Measurements from ENCODE around the gene CABP7.

The CABP7 gene

DNA sequence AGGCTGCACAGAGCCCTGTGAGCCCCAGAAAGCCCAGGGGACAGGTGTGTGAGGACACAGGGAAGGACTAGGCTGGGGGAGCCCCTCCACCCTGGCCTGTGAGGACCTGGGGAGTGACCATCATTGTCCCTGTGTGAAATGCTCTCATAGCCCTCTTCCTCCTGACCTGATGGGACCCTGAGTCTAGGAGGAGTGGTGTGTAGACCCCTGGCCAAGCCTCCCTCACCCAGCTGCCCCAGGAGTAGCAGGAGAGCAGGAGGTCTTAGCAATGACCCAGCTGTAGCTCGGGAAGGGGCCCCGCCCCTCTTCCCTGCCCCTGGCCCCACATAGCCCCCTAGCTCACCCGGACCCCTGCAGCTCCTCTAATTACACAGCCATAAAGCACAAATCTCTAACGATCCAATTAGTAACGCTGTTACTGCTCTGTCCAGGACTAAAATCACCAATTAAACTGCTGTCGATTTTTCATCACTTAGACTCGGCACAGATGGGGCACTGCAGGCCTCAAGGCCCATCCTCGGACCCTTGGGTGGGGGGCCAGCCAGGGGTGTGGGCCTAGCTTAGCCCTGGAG is 6.6 kb upstream of the CABP7 start:
- Histone ChIP-seq H3K36me3 (ENCODE audit: insufficient read depth, low read length) (no peaks in the 10 kb centered on the region), H3K27me3 (ENCODE audit: insufficient read depth, low read length, poor library complexity) (no peaks in the 10 kb centered on the region), H3K4me1 (ENCODE audit: insufficient read depth, low read length) (no peaks in the 10 kb centered on the region), H3K4me3 (ENCODE audit: low read depth in 1 of 2, low read length in 2 of 2) (no peak overlapping the region), H3K9ac (ENCODE audit: low read depth, low read length) (no peak overlapping the region), H4K20me1 (ENCODE audit: insufficient read depth, low read length) (peaks cover 15% of the 10 kb centered on the region), H2AFZ (ENCODE audit: low read depth, low read length) (no peak overlapping the region), H3K4me2 (ENCODE audit: insufficient read depth, low read length) (no peak overlapping the region), H3K79me2 (ENCODE audit: insufficient read depth, low read length) (no peaks in the 10 kb centered on the region), H3K9me3 (ENCODE audit: insufficient read depth, low read length, severe bottlenecking) (no peaks in the 10 kb centered on the region), H3K27ac (ENCODE audit: low read length) (no peak overlapping the region)
- ATAC-seq (ENCODE audit: insufficient read depth, low read depth): no peak
- no peak for TF ChIP-seq EZH2 (IDR thresholded peaks at IDR 0.05; ENCODE audit: borderline replicate concordance, low read depth, low read length, severe bottlenecking)
- TF ChIP-seq, protein P1, sequence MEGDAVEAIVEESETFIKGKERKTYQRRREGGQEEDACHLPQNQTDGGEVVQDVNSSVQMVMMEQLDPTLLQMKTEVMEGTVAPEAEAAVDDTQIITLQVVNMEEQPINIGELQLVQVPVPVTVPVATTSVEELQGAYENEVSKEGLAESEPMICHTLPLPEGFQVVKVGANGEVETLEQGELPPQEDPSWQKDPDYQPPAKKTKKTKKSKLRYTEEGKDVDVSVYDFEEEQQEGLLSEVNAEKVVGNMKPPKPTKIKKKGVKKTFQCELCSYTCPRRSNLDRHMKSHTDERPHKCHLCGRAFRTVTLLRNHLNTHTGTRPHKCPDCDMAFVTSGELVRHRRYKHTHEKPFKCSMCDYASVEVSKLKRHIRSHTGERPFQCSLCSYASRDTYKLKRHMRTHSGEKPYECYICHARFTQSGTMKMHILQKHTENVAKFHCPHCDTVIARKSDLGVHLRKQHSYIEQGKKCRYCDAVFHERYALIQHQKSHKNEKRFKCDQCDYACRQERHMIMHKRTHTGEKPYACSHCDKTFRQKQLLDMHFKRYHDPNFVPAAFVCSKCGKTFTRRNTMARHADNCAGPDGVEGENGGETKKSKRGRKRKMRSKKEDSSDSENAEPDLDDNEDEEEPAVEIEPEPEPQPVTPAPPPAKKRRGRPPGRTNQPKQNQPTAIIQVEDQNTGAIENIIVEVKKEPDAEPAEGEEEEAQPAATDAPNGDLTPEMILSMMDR (IDR thresholded peaks at IDR 0.05; ENCODE audit: borderline replicate concordance, extremely low read depth, low read length, poor library complexity, severe bottlenecking): no peak
- DNase-seq: no peak

DNA sequence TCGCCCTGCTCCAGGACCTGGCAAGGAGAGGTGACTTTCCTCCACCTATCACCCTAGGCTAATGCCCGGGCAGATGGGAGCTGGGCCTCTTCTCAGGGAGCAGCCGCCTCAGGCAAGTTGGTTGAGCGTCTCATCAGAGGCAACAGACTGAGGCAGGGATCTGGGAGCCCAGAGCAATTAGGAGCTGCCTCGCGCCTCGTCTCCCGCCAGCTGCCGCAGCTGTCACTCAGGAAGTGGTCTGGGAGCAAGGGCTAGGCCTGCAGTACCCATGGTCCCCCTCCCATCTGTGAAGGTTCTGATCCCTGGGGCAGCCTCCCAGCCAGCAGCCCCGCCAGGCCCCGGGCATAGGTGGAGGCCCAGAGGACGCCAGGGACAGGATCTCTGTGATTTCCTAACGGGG is 4.6 kb upstream of the CABP7 start:
- Histone ChIP-seq H3K27ac (ENCODE audit: low read length) (no peak overlapping the region), H3K9ac (ENCODE audit: low read depth, low read length) (no peak overlapping the region), H3K36me3 (ENCODE audit: insufficient read depth, low read length) (no peaks in the 10 kb centered on the region), H3K27me3 (ENCODE audit: insufficient read depth, low read length, poor library complexity) (no peaks in the 10 kb centered on the region), H4K20me1 (ENCODE audit: insufficient read depth, low read length) (peaks cover 15% of the 10 kb centered on the region), H3K4me1 (ENCODE audit: insufficient read depth, low read length) (no peaks in the 10 kb centered on the region), H3K79me2 (ENCODE audit: insufficient read depth, low read length) (no peaks in the 10 kb centered on the region), H3K4me3 (ENCODE audit: low read depth in 1 of 2, low read length in 2 of 2) (no peak overlapping the region), H3K9me3 (ENCODE audit: insufficient read depth, low read length, severe bottlenecking) (no peaks in the 10 kb centered on the region), H2AFZ (ENCODE audit: low read depth, low read length) (no peak overlapping the region), H3K4me2 (ENCODE audit: insufficient read depth, low read length) (no peak overlapping the region)
- ATAC-seq (ENCODE audit: insufficient read depth, low read depth) (no peak), DNase-seq (no peak)
- TF ChIP-seq, protein P1 (IDR thresholded peaks at IDR 0.05; ENCODE audit: borderline replicate concordance, extremely low read depth, low read length, poor library complexity, severe bottlenecking): no peak
- no peak for TF ChIP-seq EZH2 (IDR thresholded peaks at IDR 0.05; ENCODE audit: borderline replicate concordance, low read depth, low read length, severe bottlenecking)

DNA sequence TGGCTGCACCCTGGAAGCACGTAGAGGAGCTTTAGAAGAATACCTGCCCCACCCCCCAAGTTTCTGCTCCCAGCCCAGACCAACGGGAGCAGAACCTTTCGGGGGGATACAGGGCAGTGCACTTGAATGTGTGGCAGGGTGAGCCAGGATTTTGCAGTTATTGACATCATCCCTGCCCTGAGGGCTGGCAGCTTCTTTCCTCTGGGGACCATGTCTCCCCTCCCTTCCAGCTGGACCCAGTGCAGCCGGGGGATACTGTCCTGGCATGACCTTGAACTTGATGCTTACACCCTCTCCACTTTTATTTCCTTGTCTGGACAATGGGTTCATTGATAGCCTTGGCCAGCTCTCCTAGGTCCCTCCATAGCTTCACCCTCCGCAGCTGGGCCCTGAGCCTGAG is 4.1 kb upstream of the CABP7 start:
- Histone ChIP-seq H3K9me3 (ENCODE audit: insufficient read depth, low read length, severe bottlenecking) (no peaks in the 10 kb centered on the region), H3K27ac (ENCODE audit: low read length) (no peak overlapping the region), H3K4me3 (ENCODE audit: low read depth in 1 of 2, low read length in 2 of 2) (no peak overlapping the region), H3K27me3 (ENCODE audit: insufficient read depth, low read length, poor library complexity) (no peaks in the 10 kb centered on the region), H3K9ac (ENCODE audit: low read depth, low read length) (no peak overlapping the region), H3K36me3 (ENCODE audit: insufficient read depth, low read length) (no peaks in the 10 kb centered on the region), H2AFZ (ENCODE audit: low read depth, low read length) (no peak overlapping the region), H3K4me2 (ENCODE audit: insufficient read depth, low read length) (no peak overlapping the region), H4K20me1 (ENCODE audit: insufficient read depth, low read length) (peaks cover 15% of the 10 kb centered on the region), H3K79me2 (ENCODE audit: insufficient read depth, low read length) (no peaks in the 10 kb centered on the region), H3K4me1 (ENCODE audit: insufficient read depth, low read length) (no peaks in the 10 kb centered on the region)
- no peak for DNase-seq
- TF ChIP-seq, protein P1 (IDR thresholded peaks at IDR 0.05; ENCODE audit: borderline replicate concordance, extremely low read depth, low read length, poor library complexity, severe bottlenecking): no peak
- no peak for TF ChIP-seq EZH2 (IDR thresholded peaks at IDR 0.05; ENCODE audit: borderline replicate concordance, low read depth, low read length, severe bottlenecking)
- no peak for ATAC-seq (ENCODE audit: insufficient read depth, low read depth)
